ENCODE measurements around the gene DOCK6.
"Not testable (repeated sequence)": the region's sequence is repeated elsewhere in the genome, so short reads cannot be mapped to it uniquely, and the experiment has no call there.

DOCK6 gene

GRCh38 chr19:11196406-11197287, 65.7 kb downstream of the DOCK6 start:
- no peak for DNase-seq (ENCODE audit: low read depth in 3 of 3)

- DNase-seq (ENCODE audit: low read depth in 3 of 3), result no peak
Observed at GRCh38 chr19:11195681-11196080, 66.6 kb downstream of the DOCK6 start.

DNA sequence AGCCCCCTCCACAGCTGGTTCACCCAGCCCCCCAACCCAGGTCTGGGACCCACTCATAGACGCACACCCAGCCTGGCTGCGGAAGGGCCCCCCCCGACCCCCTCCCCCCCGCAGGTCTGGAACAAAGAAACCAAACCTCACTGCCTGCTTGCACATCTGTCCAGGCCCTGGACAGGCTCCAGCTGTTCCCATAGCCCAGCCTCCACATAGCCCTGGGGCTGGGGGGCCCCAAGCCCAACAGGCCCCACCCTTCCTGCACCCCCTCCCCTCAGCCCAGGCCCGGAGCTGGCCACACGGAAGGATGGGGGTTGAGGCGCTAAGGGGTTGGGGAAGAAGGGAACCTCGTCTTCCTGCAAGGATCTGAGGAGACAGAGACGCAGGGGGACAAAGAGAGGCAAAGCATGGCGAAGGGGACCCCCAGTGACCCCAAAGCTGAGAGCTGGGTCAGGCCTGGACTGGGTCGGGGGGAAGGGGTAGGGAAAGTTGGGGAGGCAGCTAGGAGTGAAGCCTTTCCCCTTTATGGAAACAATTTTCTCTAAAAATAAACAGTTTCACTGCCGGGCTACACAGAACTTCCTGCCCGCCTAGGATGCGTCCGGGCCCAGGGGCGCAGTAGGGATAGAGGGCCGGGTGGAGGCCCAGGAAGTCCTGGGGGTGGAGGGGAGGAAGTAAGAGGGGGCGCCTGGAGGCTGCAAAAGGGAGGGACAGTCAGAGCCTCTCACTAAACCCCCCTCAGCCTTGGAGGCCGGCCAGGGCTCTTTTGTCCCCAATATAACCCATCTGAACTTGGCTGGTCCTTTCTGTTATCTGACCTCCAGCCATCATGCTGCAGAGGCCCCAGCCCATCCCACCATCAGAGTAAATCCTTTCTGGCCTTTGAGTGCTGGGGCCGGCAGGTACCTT, 67.4 kb downstream of the DOCK6 start:
- DNase-seq (ENCODE audit: low read depth in 3 of 3), result no peak

DNA sequence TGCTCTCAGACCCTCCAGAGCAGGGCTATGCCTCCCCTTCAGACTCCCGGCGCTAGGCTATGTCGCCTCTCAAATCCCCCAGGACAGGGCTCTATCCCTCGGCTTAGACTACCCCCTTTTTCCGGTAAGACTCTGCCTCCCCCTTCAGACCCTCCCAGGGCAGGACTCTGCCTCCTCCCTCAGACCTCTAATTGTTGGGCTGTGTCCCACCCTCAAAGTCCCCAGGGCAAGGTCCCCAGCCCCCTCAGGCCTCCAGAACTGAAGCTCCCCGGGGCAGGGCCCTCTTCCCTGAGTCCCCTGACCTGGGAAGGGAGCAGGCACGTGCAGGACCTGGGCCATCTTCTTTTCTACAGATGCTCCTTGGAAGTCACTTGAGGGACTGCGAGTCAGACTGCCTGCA, 68.2 kb downstream of the DOCK6 start:
- DNase-seq (ENCODE audit: low read depth in 3 of 3), result no peak

DNA sequence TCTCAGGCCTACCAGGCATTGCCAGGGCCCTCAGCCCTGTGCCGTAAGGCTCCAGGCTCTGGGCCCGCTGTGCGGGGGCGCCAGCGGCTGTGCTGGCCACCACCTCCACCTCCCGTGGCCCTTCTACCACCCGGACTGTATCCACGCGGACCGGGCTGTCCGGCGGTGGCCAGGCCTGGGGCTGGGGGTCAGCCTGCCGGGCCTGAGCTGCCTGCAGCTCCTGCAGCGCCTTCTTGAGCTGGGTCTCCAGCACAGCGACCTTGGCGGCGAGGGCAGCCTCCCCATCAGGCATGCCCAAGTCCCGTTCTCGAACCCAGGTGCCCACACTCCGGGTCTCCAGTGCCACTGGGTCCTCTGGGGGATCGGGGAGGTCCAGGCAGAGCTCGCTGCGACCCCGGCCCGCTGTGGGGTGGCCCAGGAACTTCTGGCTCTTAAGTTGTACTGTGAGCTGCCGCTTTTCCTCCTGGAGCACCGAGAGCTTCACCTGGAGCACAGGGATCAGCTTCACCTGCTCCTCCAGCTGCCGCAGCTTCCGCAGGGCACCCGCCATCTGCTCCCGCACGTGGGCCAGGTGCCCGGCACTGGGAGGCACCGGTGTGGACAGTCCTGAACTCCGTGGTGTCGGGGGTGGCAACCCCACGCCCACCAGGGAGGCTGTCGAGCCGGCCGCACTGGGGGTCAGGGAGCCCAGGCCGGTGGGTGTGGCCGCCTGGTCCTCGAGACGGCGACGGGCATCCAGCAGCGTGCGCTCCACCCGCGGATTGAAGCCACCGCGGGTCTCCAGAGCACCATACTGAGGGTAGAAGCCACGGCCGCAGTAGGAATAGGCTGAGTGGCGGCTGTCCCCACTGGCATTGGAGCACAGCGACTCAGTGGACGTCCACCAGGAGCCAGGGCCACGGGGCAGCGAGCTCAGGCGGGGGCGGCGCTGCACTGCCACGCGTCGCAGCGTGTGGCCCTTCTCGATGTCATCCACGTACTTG, 69.1 kb downstream of the DOCK6 start:
- no peak for DNase-seq (ENCODE audit: low read depth in 3 of 3)

- DNase-seq (ENCODE audit: low read depth in 3 of 3), result no peak
Observed at GRCh38 chr19:11191934-11192333, 70.4 kb downstream of the DOCK6 start.

DNA sequence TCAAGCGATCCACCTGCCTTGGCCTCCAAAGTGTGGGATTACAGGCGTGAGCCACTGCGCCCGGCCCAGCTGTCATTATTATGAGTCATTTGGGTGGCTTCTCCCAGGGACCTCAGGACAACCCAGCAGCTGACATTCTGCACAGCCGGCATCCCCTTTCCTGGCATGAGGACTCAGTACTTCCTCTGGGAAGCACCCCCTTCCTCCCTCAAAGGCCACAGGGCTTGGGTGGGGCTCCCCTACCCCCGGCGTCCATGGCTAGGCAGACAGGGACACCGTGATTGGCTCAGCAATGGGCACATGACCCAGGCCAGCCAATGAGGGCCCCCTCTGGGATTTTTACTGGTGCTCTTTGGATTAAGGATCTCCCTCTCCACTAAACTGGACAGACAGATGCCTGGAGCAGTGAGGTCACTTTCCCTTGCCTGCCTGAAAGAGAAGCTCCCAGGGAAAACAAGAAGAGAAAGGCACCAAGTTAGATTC, 71.0 kb downstream of the DOCK6 start:
- no peak for DNase-seq (ENCODE audit: low read depth in 3 of 3)

GRCh38 chr19:11190501-11190900, 71.8 kb downstream of the DOCK6 start:
- DNase-seq (ENCODE audit: low read depth in 3 of 3), result no peak

GRCh38 chr19:11187441-11187840, 74.9 kb downstream of the DOCK6 start:
- DNase-seq (ENCODE audit: low read depth in 3 of 3), result no peak

DNA sequence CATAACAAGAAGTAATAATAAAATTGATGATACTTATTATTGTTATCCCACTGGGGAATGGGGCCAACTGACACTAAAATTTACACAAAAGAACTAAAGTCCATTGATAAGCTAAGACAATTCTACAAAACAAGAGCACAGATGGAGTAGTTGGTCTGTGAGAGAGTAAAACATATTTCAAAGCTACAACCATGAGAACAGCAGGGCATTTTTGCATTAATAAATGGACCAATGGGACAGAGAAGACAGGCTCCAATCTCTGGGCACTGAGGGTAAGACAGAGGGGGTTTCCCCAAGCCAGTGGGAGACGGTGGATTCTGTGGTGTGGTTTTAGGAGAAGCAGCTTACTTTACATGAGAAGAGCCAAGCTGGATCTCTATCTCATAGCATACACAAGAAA, 79.3 kb downstream of the DOCK6 start:
- no peak for DNase-seq (ENCODE audit: low read depth in 3 of 3)

DNA sequence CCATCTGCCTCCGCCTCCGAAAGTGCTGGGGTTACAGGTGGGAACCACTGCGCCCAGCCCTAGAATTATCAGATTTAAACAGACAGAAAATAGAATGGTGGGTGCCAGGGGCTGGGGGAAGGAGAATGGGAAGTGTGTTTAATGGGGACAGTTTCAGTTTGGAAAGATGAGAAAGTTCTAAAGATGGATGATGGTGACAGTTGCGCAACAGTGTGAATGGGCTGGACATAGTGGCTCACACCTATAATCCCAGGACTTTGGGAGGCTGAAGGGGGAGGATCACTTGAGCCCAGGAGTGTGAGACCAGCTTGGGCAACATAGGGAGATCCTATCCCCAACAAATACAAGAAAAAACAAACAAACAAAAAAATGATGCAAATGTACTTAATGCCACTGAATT, 80.8 kb downstream of the DOCK6 start:
- no peak for DNase-seq (ENCODE audit: low read depth in 3 of 3)

- DNase-seq (ENCODE audit: low read depth in 3 of 3), result not testable (repeated sequence)
Observed at GRCh38 chr19:11180975-11181374, 81.3 kb downstream of the DOCK6 start.

GRCh38 chr19:11180346-11180745, 82.0 kb downstream of the DOCK6 start:
- DNase-seq (ENCODE audit: low read depth in 3 of 3), result no peak

- no peak for DNase-seq (ENCODE audit: low read depth in 3 of 3)
Observed at GRCh38 chr19:11179716-11180297, 82.5 kb downstream of the DOCK6 start.

- not testable (repeated sequence) for DNase-seq (ENCODE audit: low read depth in 3 of 3)
Observed at GRCh38 chr19:11179145-11179465, 83.2 kb downstream of the DOCK6 start.

- no peak for DNase-seq (ENCODE audit: low read depth in 3 of 3)
Observed at GRCh38 chr19:11177592-11177991, 84.7 kb downstream of the DOCK6 start.

GRCh38 chr19:11176466-11177193, 85.7 kb downstream of the DOCK6 start:
- no peak for DNase-seq (ENCODE audit: low read depth in 3 of 3)

DNA sequence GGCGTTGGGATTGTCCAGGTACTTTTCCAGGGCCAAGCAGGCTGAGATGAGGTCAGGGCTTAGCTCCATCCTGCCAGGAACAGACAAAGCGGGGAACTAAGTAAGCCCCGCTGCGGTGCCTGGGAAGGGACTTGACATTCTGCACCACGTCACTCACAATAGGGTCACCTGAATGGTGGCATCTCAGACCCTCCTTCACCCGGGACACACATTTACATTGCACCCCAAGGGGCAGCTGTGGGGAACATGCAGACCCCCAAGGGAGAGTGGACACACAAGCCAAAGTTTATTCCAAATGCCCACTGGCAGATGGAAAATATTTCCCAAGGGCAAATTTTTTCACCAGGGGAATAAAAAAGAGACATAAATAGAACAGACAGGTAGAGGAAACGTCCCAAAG, 86.4 kb downstream of the DOCK6 start:
- DNase-seq (ENCODE audit: low read depth in 3 of 3), result no peak

DNA sequence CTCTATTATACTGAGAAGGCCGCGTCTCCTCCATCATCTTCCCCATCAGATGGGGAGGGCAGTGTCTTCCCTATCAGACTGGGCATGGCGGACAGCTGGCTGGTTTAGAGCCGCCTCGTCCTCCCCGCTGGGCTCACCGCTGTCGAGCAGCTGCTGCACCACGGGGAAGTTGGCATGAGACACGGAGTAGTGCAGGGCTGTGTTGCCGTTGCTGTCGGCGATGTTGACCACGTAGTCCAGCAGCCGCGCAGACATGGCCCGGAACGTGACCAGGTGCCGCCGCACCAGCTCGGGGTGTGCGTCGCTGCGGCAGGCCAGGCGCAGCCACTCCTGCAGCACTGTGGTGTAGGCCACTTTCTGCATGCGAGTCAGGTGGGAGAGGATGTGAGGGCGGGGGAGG, 88.0 kb downstream of the DOCK6 start:
- DNase-seq (ENCODE audit: low read depth in 3 of 3), result no peak

DNA sequence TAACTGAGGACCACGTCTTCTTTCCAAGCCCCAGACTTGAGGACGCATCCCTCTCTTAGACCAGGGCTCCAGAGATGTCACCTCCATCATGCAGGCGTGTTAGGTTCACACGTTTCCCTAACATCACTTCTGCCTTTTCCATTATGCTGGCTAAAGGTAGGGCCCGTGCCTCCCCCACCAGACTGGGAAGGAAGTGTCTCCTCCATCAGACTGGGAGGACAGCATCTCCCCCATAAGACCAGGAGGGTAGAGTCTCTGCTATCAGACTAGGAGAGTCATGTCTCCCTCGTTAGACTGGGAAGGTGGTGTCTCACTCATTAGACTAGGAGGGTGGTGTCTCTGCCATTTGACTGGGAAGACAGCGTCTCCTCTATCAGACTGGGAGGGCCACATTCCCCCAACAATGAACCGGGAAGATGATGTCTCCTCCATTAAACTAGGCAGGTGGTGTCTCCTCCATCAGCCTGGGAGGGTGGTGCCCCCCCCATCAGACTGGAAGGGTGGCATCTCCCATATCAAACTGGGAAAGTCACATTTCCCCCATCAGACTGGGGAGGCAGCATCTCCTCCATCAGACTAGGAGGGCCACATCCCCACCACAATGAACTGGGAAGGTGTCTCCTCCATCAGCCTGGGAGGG, 88.7 kb downstream of the DOCK6 start:
- no peak for DNase-seq (ENCODE audit: low read depth in 3 of 3)

All from stimulated activated CD4-positive, alpha-beta T cell treated with anti-CD3 and anti-CD28 coated beads, TNF-alpha, amount 100 ng/mL, for 24 hours (primary cell).